H1 (cell line): ENCODE results near the gene TMEM147. TPM values are rescaled to one million over a fixed set of nuclear protein-coding genes. Genes with fewer than 3 reads are reported as not detected.

Experiments used
- CTCF ChIA-PET: fragments of 300-600 bp; sonication (Branson Sonifier 250); formaldehyde crosslinking; loops from one replicate; lab custom pipeline; 2021; ENCODE audit not compliant: partially characterized antibody; lab: Charles Lee
- POLR2A ChIA-PET: fragments of 300-600 bp; sonication (Branson Sonifier 250); formaldehyde crosslinking; loops from one replicate; lab custom pipeline; 2021; ENCODE audit warnings: inconsistent platforms; ENCODE audit not compliant: partially characterized antibody; lab: Charles Lee
- DNase-seq, 2 experiments: peaks; one replicate each; pipeline versions ENCODE4 v3.0.0 to v3.0.0-alpha.2; 2010 to 2022; ENCODE audit warnings: low spot score in 2 of 2, low read depth in 1 of 2, mixed read lengths in 1 of 2
- FAIRE-seq: peaks from 2 replicates; lab custom pipeline; 2011; peaks lifted over from hg19 to GRCh38; lab: Jason Lieb, UNC
- H2AFZ ChIP-seq: 2 replicates; pipeline ENCODE4 v1.8.1; 2012; ENCODE audit warnings: low read length, inconsistent platforms
- H2AK5ac ChIP-seq: 2 replicates; pipeline ENCODE4 v1.6.1; 2013; ENCODE audit warnings: low read depth, low read length
- H2BK120ac ChIP-seq: replicated peaks from 2 replicates; pipeline ENCODE3; 2013; ENCODE audit warnings: low read depth, low read length, inconsistent platforms
- H2BK12ac ChIP-seq: 2 replicates; pipeline ENCODE4 v1.6.1; 2013; ENCODE audit warnings: low read depth, low read length
- H2BK15ac ChIP-seq: 2 replicates; pipeline ENCODE4 v1.6.1; 2013; ENCODE audit warnings: low read length
- H2BK20ac ChIP-seq: 2 replicates; pipeline ENCODE4 v1.6.1; 2013; ENCODE audit warnings: low read length
- H2BK5ac ChIP-seq: 2 replicates; pipeline ENCODE4 v1.6.1; 2013; ENCODE audit warnings: low read depth, low read length
- H3K14ac ChIP-seq: 2 replicates; pipeline ENCODE4 v1.6.1; 2013; ENCODE audit warnings: inconsistent platforms; ENCODE audit not compliant: insufficient read length
- H3K18ac ChIP-seq: 2 replicates; pipeline ENCODE4 v1.6.1; 2013; ENCODE audit warnings: low read length; ENCODE audit errors: extremely low read depth
- H3K23ac ChIP-seq: 2 replicates; pipeline ENCODE4 v1.6.1; 2013; ENCODE audit warnings: inconsistent platforms; ENCODE audit not compliant: insufficient read length
- H3K23me2 ChIP-seq: 2 replicates; pipeline ENCODE4 v1.6.1; 2013; ENCODE audit warnings: low read depth, low read length
- H3K27ac ChIP-seq: 2 replicates; pipeline ENCODE4 v1.6.1; 2011; ENCODE audit warnings: low read depth, low read length, inconsistent platforms
- H3K27me3 ChIP-seq, 4 experiments: replicated peaks in 1 of 4; 1 replicate in 1 of 4; 2 replicates in 3 of 4; pipeline versions ENCODE4 v1.6.1 to v1.8.1; 2011 to 2013; ENCODE audit warnings: low read length in 3 of 4, mild to moderate bottlenecking in 3 of 4, inconsistent platforms in 2 of 4, mixed read lengths in 2 of 4, moderate library complexity in 1 of 4; ENCODE audit not compliant: control insufficient read depth in 3 of 4, insufficient read depth in 3 of 4; ENCODE audit errors: extremely low read depth in 1 of 4
- H3K36me3 ChIP-seq, 4 experiments: 2 replicates each; pipeline versions ENCODE4 v1.6.1 to v1.8.1; 2011 to 2013; ENCODE audit warnings: mild to moderate bottlenecking in 4 of 4, low read length in 3 of 4, moderate library complexity in 2 of 4, control low read depth in 1 of 4, inconsistent platforms in 1 of 4; ENCODE audit not compliant: insufficient read depth in 4 of 4, control insufficient read depth in 2 of 4
- H3K4ac ChIP-seq: replicated peaks from 2 replicates; pipeline ENCODE3; 2013; ENCODE audit warnings: low read length, low read depth, mixed read lengths, inconsistent platforms; ENCODE audit not compliant: insufficient read length
- H3K4me1 ChIP-seq, 4 experiments: replicated peaks in 1 of 4; 1 replicate in 1 of 4; 2 replicates in 3 of 4; pipeline versions ENCODE4 v1.6.1 to v1.8.1; 2011 to 2013; ENCODE audit warnings: low read length in 3 of 4, inconsistent platforms in 2 of 4, mixed read lengths in 1 of 4; ENCODE audit not compliant: insufficient read depth in 4 of 4, control insufficient read depth in 3 of 4
- H3K4me2 ChIP-seq, 2 experiments: 2 replicates each; pipeline versions ENCODE4 v1.6.1 to v1.8.1; 2011 to 2013; ENCODE audit warnings: low read depth in 2 of 2, low read length in 2 of 2, control low read depth in 1 of 2, inconsistent platforms in 1 of 2, mild to moderate bottlenecking in 1 of 2; ENCODE audit not compliant: insufficient read depth in 1 of 2
- H3K4me3 ChIP-seq, 4 experiments: fragments of 200-600, 300-600 bp in 1 of 4; sonication (generic), shearing (Covaris generic), sonication (Bioruptor Twin) in 1 of 4; 2 replicates each; pipeline versions ENCODE4 v1.5.1 to v1.8.1; 2011 to 2016; ENCODE audit warnings: low read length in 4 of 4, low read depth in 3 of 4, control low read depth in 2 of 4, inconsistent platforms in 2 of 4, mild to moderate bottlenecking in 2 of 4, mixed read lengths in 1 of 4, moderate library complexity in 1 of 4; ENCODE audit not compliant: insufficient read depth in 2 of 4; ENCODE audit errors: extremely low read depth in 1 of 4
- H3K56ac ChIP-seq: replicated peaks from 2 replicates; pipeline ENCODE3; 2013; ENCODE audit warnings: low read depth, mild to moderate bottlenecking, mixed read lengths, low read length, inconsistent platforms; ENCODE audit not compliant: insufficient read length
- H3K79me1 ChIP-seq: 2 replicates; pipeline ENCODE4 v1.6.1; 2013; ENCODE audit warnings: low read depth, low read length, control low read depth
- H3K79me2 ChIP-seq, 2 experiments: 2 replicates each; pipeline versions ENCODE4 v1.6.1 to v1.8.1; 2012 to 2013; ENCODE audit warnings: low read length in 2 of 2, mild to moderate bottlenecking in 2 of 2, inconsistent platforms in 1 of 2; ENCODE audit not compliant: insufficient read depth in 2 of 2, control insufficient read depth in 1 of 2
- H3K9ac ChIP-seq, 4 experiments: replicated peaks in 1 of 4; 1 replicate in 1 of 4; 2 replicates in 3 of 4; pipeline versions ENCODE4 v1.6.1 to v1.8.1; 2011 to 2013; ENCODE audit warnings: low read depth in 3 of 4, low read length in 3 of 4, control low read depth in 2 of 4, mild to moderate bottlenecking in 2 of 4, moderate library complexity in 2 of 4, inconsistent platforms in 1 of 4; ENCODE audit errors: extremely low read depth in 1 of 4
- H3K9me3 ChIP-seq, 2 experiments: 2 replicates each; pipeline versions ENCODE4 v1.6.1 to v1.8.1; 2012 to 2013; ENCODE audit warnings: mild to moderate bottlenecking in 2 of 2, moderate library complexity in 2 of 2, control low read depth in 1 of 2, inconsistent platforms in 1 of 2, low read depth in 1 of 2, low read length in 1 of 2, mixed read lengths in 1 of 2; ENCODE audit not compliant: insufficient read depth in 2 of 2
- H4K20me1 ChIP-seq, 2 experiments: replicated peaks in 1 of 2; 2 replicates each; pipeline versions ENCODE3 to v1.8.1; 2011 to 2013; ENCODE audit warnings: inconsistent platforms in 2 of 2, low read length in 2 of 2, mild to moderate bottlenecking in 1 of 2; ENCODE audit not compliant: insufficient read depth in 2 of 2, control insufficient read depth in 1 of 2
- H4K5ac ChIP-seq: 2 replicates; pipeline ENCODE4 v1.6.1; 2013; ENCODE audit warnings: low read length, low read depth, mixed read lengths, inconsistent platforms; ENCODE audit not compliant: insufficient read length
- H4K8ac ChIP-seq: 2 replicates; pipeline ENCODE4 v1.8.0; 2013; ENCODE audit warnings: mild to moderate bottlenecking, moderate library complexity, low read length, inconsistent platforms; ENCODE audit not compliant: insufficient read depth; ENCODE audit errors: extremely low read depth
- H4K91ac ChIP-seq: replicated peaks from 2 replicates; pipeline ENCODE3; 2013; ENCODE audit warnings: low read length, mixed read lengths, inconsistent platforms; ENCODE audit not compliant: insufficient read length
- CHD2 ChIP-seq: IDR thresholded peaks from 2 replicates; pipeline ENCODE4 v1.6.1; 2012; ENCODE audit warnings: low read length, improper control_type of control experiment
- CTBP2 ChIP-seq: IDR thresholded peaks from 2 replicates; pipeline ENCODE4 v1.7.0; 2011; ENCODE audit warnings: borderline replicate concordance, mild to moderate bottlenecking, moderate library complexity, mixed read lengths, low read length; ENCODE audit not compliant: insufficient read depth, insufficient read length
- EGR1 ChIP-seq: IDR thresholded peaks from 2 replicates; pipeline ENCODE4 v1.6.1; 2011; ENCODE audit warnings: low read depth, low read length, borderline replicate concordance
- HDAC2 ChIP-seq, 2 experiments: fragments of 300-600 bp in 1 of 2; sonication (generic) in 1 of 2; IDR thresholded peaks; 2 replicates each; pipeline ENCODE4 v1.6.1; 2011 to 2012; ENCODE audit warnings: low read depth in 2 of 2, low read length in 2 of 2, mild to moderate bottlenecking in 2 of 2, moderate library complexity in 2 of 2, borderline replicate concordance in 1 of 2, inconsistent platforms in 1 of 2
- NANOG ChIP-seq: IDR thresholded peaks from 2 replicates; pipeline ENCODE4 v1.6.1; 2011; ENCODE audit warnings: low read length, low read depth, mild to moderate bottlenecking, inconsistent platforms; ENCODE audit not compliant: insufficient read depth, poor library complexity, severe bottlenecking
- RFX5 ChIP-seq: IDR thresholded peaks from 2 replicates; pipeline ENCODE4 v1.6.1; 2011; ENCODE audit warnings: low read depth, low read length, improper control_type of control experiment, borderline replicate concordance
- SIRT6 ChIP-seq: IDR thresholded peaks from one replicate; pipeline ENCODE4 v1.7.1; 2012; ENCODE audit warnings: low read length, inconsistent platforms
- SP2 ChIP-seq: IDR thresholded peaks from 2 replicates; pipeline ENCODE4 v1.6.1; 2012; ENCODE audit warnings: mild to moderate bottlenecking, low read length, inconsistent platforms
- SUZ12 ChIP-seq: fragments of 200-600 bp; sonication (generic); IDR thresholded peaks from 2 replicates; pipeline ENCODE4 v1.6.1; 2012; ENCODE audit warnings: mild to moderate bottlenecking, inconsistent platforms, low read length, moderate library complexity, mixed read lengths
- WGBS, 2 experiments: shearing (Covaris generic) in 1 of 2; methylation state at CpG; one replicate each; pipeline versions ENCODE4 v1.1.6 to v1.1.7; 2013 to 2015; ENCODE audit warnings: low lambda C conversion rate in 2 of 2, mixed read lengths in 2 of 2, inconsistent platforms in 1 of 2, low coverage in 1 of 2, missing lambda C conversion rate in 1 of 2; ENCODE audit not compliant: insufficient replicate concordance in 2 of 2, insufficient coverage in 1 of 2, insufficient read length in 1 of 2; ENCODE audit errors: extremely low coverage in 1 of 2, missing lambda C conversion rate in 1 of 2; 5-methylcytosine and 5-hydroxymethylcytosine counted together
- polyA plus RNA-seq, 7 experiments: library from polyadenylated mRNA; depleted of rRNA in 3 of 7; stranded (reverse) in 5 of 7; unstranded in 2 of 7; fragments of >200 nt in 5 of 7; fragments of 200-250 nt in 2 of 7; gene quantifications; 1 replicate in 5 of 7; 2 replicates in 1 of 7; 4 replicates in 1 of 7; pipeline versions ENCODE4 v1.2.1 to v1.2.3, GENCODE V29; 2011 to 2013; ENCODE audit warnings: missing spikeins in 2 of 7, mixed read lengths in 2 of 7
- total RNA-seq: library from RNA; stranded (reverse); fragmentation: NEBNext Ultra II Directional; extraction: Animal tissue kit (Norgen Biotek cat#: 25700); gene quantifications from 2 replicates; pipeline ENCODE4 v1.2.1, GENCODE V29; 2021
- TF ChIP-seq, protein P1 (sequence below): IDR thresholded peaks from 2 replicates; pipeline ENCODE4 v1.6.1; 2012; ENCODE audit warnings: inconsistent platforms

TMEM147 gene
- total and polyA plus RNA-seq, 2 of the 8 experiments (the other 6 are each of a cell fraction or from before 2014, with no cell fraction given) = 159 to 418 TPM

DNA sequence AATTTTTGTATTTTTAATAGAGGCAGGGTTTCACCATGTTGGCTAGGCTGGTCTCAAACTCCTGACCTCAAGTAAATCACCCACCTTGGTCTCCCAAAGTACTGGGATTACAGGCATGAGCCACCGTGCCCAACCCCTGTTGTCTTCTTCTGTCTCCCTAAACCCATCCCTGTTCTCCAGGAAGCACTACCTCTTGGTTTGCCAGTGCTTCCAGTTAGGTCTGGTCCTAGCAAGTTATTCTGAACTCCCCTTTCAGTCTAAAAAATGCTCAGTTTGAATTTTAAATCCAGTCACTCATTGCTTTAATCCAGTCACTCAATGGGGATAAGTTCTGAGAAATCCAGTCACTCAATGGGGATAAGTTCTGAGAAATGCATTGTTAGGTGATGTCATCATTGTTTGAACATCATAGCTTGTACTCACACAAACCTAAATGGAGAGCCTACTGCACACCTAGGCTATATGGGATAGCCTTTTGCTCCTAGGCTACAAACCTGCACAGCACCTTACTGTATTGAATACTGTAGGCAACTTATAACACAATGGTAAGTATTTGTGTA is 26.1 kb downstream of the TMEM147 start:
- Histone ChIP-seq H4K8ac (no peak overlapping the region), H2BK5ac (no peak overlapping the region), H2BK20ac (no peak overlapping the region), H2AFZ (no peak overlapping the region), H2AK5ac (no peak overlapping the region), H3K4ac (no peak overlapping the region), H3K27ac (no peak overlapping the region), H4K5ac (no peak overlapping the region), H3K79me2 (no peaks in the 10 kb centered on the region), H3K4me3 (no peak overlapping the region), H3K23ac (no peak overlapping the region), H3K9me3 (peaks cover 11% of the 10 kb centered on the region in 2 experiments; a peak in 3 of 4 replicates)
- WGBS, 2 experiments = 90% methylated on average over 1 of the region's 1 CpG; no CpG with 5 or more reads in 1 of the 2 experiments
- no peak for FAIRE-seq
- CTCF ChIA-PET = interaction anchor here (0.6 to 2.3 kb wide), 2 partner anchors 21 to 37 kb away, joined by 6 to 9 read pairs; no protein-coding TSS in a partner anchor
- POLR2A ChIA-PET = no interaction called here
- TF ChIP-seq NANOG = no peak
- TF ChIP-seq EGR1 = no peak
- TF ChIP-seq, protein P1, sequence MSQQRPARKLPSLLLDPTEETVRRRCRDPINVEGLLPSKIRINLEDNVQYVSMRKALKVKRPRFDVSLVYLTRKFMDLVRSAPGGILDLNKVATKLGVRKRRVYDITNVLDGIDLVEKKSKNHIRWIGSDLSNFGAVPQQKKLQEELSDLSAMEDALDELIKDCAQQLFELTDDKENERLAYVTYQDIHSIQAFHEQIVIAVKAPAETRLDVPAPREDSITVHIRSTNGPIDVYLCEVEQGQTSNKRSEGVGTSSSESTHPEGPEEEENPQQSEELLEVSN = no peak
- TF ChIP-seq CHD2 = no peak
- no peak for TF ChIP-seq CTBP2
- no peak for TF ChIP-seq SP2
- no peak for TF ChIP-seq HDAC2 (IDR thresholded peaks at IDR 0.05; ENCODE audit: borderline replicate concordance in 1 of 2, low read depth in 2 of 2, low read length in 2 of 2)
- TF ChIP-seq RFX5 = no peak
- no peak for TF ChIP-seq SIRT6
- no peak for TF ChIP-seq SUZ12
- TF ChIP-seq, all 59 proteins: peak for 0
- DNase-seq = no peak
- H2BK15ac ChIP-seq = no peak overlapping the region
- no peaks in the 10 kb centered on the region for H4K20me1 ChIP-seq
- H2BK12ac ChIP-seq = no peak overlapping the region
- H3K79me1 ChIP-seq = no peaks in the 10 kb centered on the region
- H4K91ac ChIP-seq = no peak overlapping the region
- H3K23me2 ChIP-seq = no peaks in the 10 kb centered on the region
- no peak overlapping the region for H3K9ac ChIP-seq
- no peak overlapping the region for H3K4me2 ChIP-seq
- no peak overlapping the region for H3K18ac ChIP-seq
- H3K36me3 ChIP-seq = no peaks in the 10 kb centered on the region
- H3K56ac ChIP-seq = no peak overlapping the region
- H3K4me1 ChIP-seq = peaks cover 0 to 4% (median 0%) of the 10 kb centered on the region in 4 experiments; a peak in 1 of 7 replicates
- no peaks in the 10 kb centered on the region for H3K27me3 ChIP-seq
- H3K14ac ChIP-seq = no peak overlapping the region
- H2BK120ac ChIP-seq = no peak overlapping the region
